ENCODE data around the gene POP4. TPM values are rescaled to one million over a fixed set of nuclear protein-coding genes. Genes with fewer than 3 reads are reported as not detected.

POP4 gene
- total and polyA plus RNA-seq, 2 of the 8 experiments (the other 6 are each of a cell fraction or from before 2014, with no cell fraction given), result 29.1 to 41.5 TPM

DNA sequence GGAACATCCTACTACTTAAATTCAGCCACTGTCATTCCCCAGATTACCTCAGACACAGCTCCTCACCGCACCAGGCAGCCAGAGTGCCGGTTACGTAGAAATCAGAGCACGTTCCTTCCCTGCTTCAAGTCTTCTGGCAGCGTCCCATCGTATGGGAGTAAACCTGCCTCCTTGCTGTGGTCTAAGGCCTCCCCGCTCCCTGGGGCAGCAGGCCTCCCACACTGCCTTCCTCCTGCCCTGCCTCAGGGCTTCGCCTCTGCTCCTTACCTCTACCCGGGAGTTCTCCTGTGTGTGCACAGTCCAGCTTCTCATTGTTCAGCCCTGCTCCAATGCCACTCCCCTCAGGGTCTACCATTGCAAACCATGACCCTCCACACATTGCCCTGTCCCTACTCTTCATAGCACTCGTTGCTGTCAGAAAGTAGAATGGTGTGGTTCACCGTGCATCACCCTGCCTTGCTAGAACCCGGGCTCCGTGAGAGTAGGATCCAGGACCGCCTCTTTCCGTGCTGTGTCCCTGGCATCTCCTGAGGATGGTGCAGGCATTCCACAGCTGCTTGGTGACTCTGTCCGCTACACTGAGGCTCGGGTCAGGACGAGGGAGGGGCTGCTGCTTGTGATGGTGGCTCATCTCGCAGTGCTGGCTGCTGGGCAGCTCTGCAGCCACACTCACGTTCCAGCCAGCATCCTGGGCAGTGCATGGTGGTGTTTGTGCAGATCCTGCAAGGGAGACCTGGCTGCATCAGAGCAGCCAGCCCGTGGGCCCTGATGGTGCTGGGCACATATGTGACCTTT is 6.9 kb downstream of the POP4 start:
- DNase-seq (ENCODE audit: low read depth in 1 of 2, low spot score in 2 of 2) (no peak), FAIRE-seq (no peak)
- Histone ChIP-seq H2BK5ac (ENCODE audit: low read depth, low read length) (no peak overlapping the region), H2BK15ac (ENCODE audit: low read length) (no peak overlapping the region), H3K23ac (ENCODE audit: insufficient read length) (no peak overlapping the region), H3K27ac (ENCODE audit: low read depth, low read length) (no peak overlapping the region), H3K36me3 (ENCODE audit: control insufficient read depth in 2 of 4, insufficient read depth in 4 of 4, low read length in 3 of 4) (peaks cover 8 to 25% (median 16%) of the 10 kb centered on the region in 4 experiments; a peak in 7 of 8 replicates), H3K27me3 (replicated peaks in 1 of 4; ENCODE audit: control insufficient read depth in 3 of 4, extremely low read depth in 1 of 4, insufficient read depth in 3 of 4, low read length in 3 of 4) (no peaks in the 10 kb centered on the region), H3K9me3 (ENCODE audit: insufficient read depth in 2 of 2, low read depth in 1 of 2, low read length in 1 of 2) (no peaks in the 10 kb centered on the region), H3K56ac (replicated peaks; ENCODE audit: insufficient read length, low read depth, low read length) (no peak overlapping the region), H3K23me2 (ENCODE audit: low read depth, low read length) (no peaks in the 10 kb centered on the region), H4K8ac (ENCODE audit: extremely low read depth, insufficient read depth, low read length) (no peak overlapping the region; the same call in 1 of the 2 replicates), H3K18ac (ENCODE audit: extremely low read depth, low read length) (no peak overlapping the region), H3K79me1 (ENCODE audit: low read depth, low read length) (no peaks in the 10 kb centered on the region), H4K91ac (replicated peaks; ENCODE audit: insufficient read length, low read length) (no peak overlapping the region), H3K14ac (ENCODE audit: insufficient read length) (no peak overlapping the region), H2AK5ac (ENCODE audit: low read depth, low read length) (no peak overlapping the region), H2BK120ac (replicated peaks; ENCODE audit: low read depth, low read length) (no peak overlapping the region), H2BK20ac (ENCODE audit: low read length) (no peak overlapping the region), H3K79me2 (ENCODE audit: control insufficient read depth in 1 of 2, insufficient read depth in 2 of 2, low read length in 2 of 2) (no peaks in the 10 kb centered on the region), H3K4ac (replicated peaks; ENCODE audit: insufficient read length, low read depth, low read length) (no peak overlapping the region), H3K9ac (replicated peaks in 1 of 4; ENCODE audit: extremely low read depth in 1 of 4, low read depth in 3 of 4, low read length in 3 of 4) (no peak overlapping the region), H4K20me1 (replicated peaks in 1 of 2; ENCODE audit: control insufficient read depth in 1 of 2, insufficient read depth in 2 of 2, low read length in 2 of 2) (peaks cover 0 to 3% of the 10 kb centered on the region in 2 experiments), H3K4me1 (replicated peaks in 1 of 4; ENCODE audit: control insufficient read depth in 3 of 4, insufficient read depth in 4 of 4, low read length in 3 of 4) (no peaks in the 10 kb centered on the region; a peak in 1 of 7 replicates), H2AFZ (ENCODE audit: low read length) (no peak overlapping the region), H4K5ac (ENCODE audit: insufficient read length, low read depth, low read length) (no peak overlapping the region), H3K4me2 (ENCODE audit: insufficient read depth in 1 of 2, low read depth in 2 of 2, low read length in 2 of 2) (no peak overlapping the region), H3K4me3 (ENCODE audit: extremely low read depth in 1 of 4, insufficient read depth in 2 of 4, low read depth in 3 of 4, low read length in 4 of 4) (no peak overlapping the region), H2BK12ac (ENCODE audit: low read depth, low read length) (no peak overlapping the region)
- WGBS, 2 experiments (ENCODE audit: extremely low coverage in 1 of 2, insufficient coverage in 1 of 2, insufficient read length in 1 of 2, insufficient replicate concordance in 2 of 2, low coverage in 1 of 2, low lambda C conversion rate in 2 of 2, missing lambda C conversion rate in 1 of 2), result 94% methylated on average over 20 of the region's 21 CpGs; no CpG with 5 or more reads in 1 of the 2 experiments
- TF ChIP-seq, protein P1, sequence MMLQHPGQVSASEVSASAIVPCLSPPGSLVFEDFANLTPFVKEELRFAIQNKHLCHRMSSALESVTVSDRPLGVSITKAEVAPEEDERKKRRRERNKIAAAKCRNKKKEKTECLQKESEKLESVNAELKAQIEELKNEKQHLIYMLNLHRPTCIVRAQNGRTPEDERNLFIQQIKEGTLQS (IDR thresholded peaks at IDR 0.05; ENCODE audit: insufficient read depth, low read depth, low read length), result no peak
- no peak for TF ChIP-seq SAP30 (IDR thresholded peaks at IDR 0.05; ENCODE audit: insufficient read depth, insufficient replicate concordance, low read length)
- no peak for TF ChIP-seq TAF1 (IDR thresholded peaks at IDR 0.05; ENCODE audit: low read depth, low read length)
- no peak for TF ChIP-seq CTBP2 (IDR thresholded peaks at IDR 0.05; ENCODE audit: borderline replicate concordance, insufficient read depth, insufficient read length, low read length)
- ChIA-PET CTCF (ENCODE audit: partially characterized antibody) (interaction anchor here (4.1 to 9.9 kb wide), 4 partner anchors 9 to 102 kb away, joined by 46 to 109 read pairs (median 60); partner anchors contain the start of gene C19orf12), POLR2A (ENCODE audit: partially characterized antibody) (interaction anchor here (0.6 to 1.7 kb wide), 4 partner anchors 9 to 103 kb away, joined by 3 to 4 read pairs (median 3); no protein-coding TSS in a partner anchor)
